Measurements from ENCODE around the gene WFDC5.
"Not testable (repeated sequence)": the region's sequence is repeated elsewhere in the genome, so short reads cannot be mapped to it uniquely, and the experiment has no call there.

WFDC5 gene

DNA sequence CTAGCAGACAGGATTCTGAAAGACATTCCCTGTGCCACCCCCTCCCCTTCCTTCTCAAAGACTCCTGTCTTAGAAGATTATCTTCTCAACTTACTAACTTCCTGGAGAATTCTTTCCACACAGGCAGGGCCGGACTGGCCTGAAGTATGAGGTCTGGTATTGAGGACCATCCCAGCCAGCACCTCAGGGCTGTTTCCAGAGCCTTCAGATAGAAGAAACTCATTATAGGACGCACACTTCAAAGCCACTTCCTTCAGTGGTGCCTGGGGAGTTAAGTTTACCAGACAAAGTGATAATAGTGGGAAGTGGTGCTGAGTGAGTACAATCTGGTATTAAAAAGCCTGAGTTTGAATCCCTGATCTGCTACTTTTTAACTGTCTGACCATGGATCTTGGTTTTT, 29.7 kb downstream of the WFDC5 start:
- ATAC-seq (no peak), DNase-seq (no peak)
- no peaks in the 10 kb centered on the region for H3K27me3 Mint-ChIP-seq
- peaks cover 5% of the 10 kb centered on the region for H3K4me1 Mint-ChIP-seq
- peaks cover 5 to 7% of the 10 kb centered on the region in 2 donors for H3K9me3 Mint-ChIP-seq
- no peak overlapping the region for H3K4me3 Mint-ChIP-seq
- no peak overlapping the region for H3K27ac Mint-ChIP-seq

DNA sequence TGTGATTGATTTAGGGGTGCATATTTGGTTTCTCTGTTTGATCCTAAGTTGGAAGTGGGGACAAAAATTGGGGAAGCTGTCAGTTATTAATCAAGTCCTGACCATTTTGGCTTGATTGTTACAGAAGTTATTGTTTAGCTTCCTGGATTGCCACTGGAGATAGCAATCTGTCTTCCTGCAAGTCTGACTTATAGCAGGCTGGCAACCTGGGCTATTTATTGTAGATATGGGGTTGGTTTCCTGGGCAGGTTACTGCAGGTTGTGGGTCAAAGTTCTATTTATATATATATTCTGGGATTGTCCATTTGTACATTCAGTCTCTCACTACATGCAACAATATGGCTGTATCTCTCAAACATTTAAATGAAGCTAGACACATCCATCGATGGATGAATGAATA, 31.8 kb downstream of the WFDC5 start:
- no peak for ATAC-seq
- DNase-seq: no peak
- Mint-ChIP-seq H3K27ac (peak overlapping the region in 1 of 2 donors; percentile 45), H3K9me3 (peaks cover 7 to 10% of the 10 kb centered on the region in 2 donors), H3K4me3 (no peak overlapping the region), H3K4me1 (peaks cover 5% of the 10 kb centered on the region), H3K27me3 (no peaks in the 10 kb centered on the region)

DNA sequence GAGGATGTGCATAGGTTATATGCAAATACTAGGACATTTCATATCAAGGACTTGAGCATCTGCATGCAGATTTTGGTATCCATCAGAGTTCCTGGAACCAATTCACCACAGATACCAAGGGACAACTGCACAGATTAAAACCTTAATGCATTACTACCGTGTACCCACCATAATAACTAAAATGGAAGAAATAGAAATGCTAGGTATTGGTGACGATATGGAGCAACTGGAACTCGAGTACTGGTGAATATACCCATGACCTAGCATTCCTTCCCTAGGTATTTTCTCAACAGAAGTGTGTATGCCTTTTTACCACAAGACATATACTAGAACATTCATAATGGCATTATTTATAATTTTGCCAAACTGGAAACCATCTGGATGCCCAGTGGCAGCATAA, 32.5 kb downstream of the WFDC5 start:
- no peak overlapping the region for H3K4me3 Mint-ChIP-seq
- H3K27ac Mint-ChIP-seq: peak overlapping the region in 1 of 2 donors; percentile 91
- no peaks in the 10 kb centered on the region for H3K27me3 Mint-ChIP-seq
- ATAC-seq (no peak), DNase-seq (no peak)
- peaks cover 5% of the 10 kb centered on the region for H3K4me1 Mint-ChIP-seq
- peaks cover 7 to 10% of the 10 kb centered on the region in 2 donors for H3K9me3 Mint-ChIP-seq

DNA sequence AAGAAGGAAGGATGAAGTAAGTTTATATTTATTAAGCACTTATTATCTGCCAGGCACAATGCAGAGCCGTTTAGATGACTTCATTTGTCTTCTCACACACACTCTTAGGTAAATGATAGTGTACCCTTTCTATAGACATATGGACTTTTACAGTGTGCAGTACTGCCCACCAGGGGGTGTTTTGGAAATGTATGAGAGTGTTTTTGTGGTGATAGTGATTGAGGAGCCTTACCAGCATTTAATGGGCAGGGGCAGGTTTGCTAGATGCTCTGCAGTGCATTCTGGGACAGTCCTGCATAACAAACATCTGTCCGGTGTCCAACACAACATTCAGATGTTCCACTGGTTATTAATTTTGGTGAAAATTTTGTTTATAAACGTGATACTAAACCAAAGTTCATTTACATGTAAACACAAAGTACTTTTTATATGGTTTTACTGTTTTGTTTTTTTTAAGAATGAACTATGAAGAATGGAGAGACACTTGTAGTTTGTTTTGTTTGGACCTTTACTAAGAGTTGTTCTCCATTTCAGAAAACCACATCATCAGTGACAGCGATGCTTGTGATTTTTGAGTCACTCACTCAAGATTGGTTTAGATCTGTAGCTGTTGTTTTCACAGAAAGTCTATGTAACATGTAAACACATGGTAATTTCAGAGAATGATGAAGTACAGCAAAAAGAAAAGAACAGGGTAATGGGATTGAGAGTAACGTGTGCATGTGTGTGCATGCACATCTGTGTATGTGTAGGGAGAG, 33.9 kb downstream of the WFDC5 start:
- DNase-seq: no peak
- no peak overlapping the region for H3K27ac Mint-ChIP-seq

DNA sequence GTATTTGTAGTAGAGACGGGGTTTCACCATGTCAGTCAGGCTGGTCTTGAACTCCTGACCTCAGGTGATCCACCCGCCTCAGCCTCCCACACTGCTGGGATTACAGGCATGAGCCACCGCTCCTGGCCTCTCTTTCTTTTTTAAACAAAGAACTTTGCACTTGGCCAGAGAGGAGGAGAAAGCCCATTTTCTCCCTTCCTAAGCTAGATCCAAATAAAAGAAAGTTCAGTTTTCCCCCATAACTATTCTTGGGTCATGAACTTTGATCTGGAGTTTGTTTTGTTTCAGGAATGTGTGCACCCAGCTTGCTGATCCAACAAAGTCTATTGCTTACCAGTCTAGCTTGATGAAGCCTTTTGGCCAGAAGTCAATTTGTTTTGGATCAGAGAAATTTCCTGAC, 37.4 kb downstream of the WFDC5 start:
- H3K9me3 Mint-ChIP-seq: peaks cover 7 to 10% of the 10 kb centered on the region in 2 donors
- H3K4me1 Mint-ChIP-seq: peaks cover 7% of the 10 kb centered on the region
- H3K27me3 Mint-ChIP-seq: no peaks in the 10 kb centered on the region
- no peak for ATAC-seq
- no peak for DNase-seq
- no peak overlapping the region for H3K27ac Mint-ChIP-seq
- no peak overlapping the region for H3K4me3 Mint-ChIP-seq

More for the DNA sequence above, 33.9 kb downstream of the WFDC5 start:
- Mint-ChIP-seq H3K4me3 (no peak overlapping the region), H3K4me1 (peaks cover 6% of the 10 kb centered on the region), H3K27me3 (no peaks in the 10 kb centered on the region), H3K9me3 (peaks cover 7 to 10% of the 10 kb centered on the region in 2 donors)
- ATAC-seq: peak; percentile 43

DNA sequence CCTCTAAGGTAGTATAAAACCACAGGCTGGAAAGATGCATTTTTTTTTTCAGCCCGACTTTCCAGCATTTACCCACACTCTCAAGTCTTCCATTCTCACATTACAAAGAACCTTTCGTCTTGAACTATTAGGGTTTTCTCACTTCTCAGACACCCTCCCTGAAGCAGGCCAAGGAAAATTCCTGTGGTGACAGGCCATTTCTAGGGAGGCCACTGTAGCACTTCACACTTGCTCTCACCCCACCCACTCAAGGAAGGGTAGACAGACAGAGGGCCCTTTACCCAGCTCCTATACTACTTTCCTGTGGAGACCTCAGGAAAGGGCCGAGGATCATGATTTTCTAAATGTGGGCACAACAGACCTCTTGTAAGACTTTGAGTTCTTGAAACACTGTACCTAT, 41.8 kb downstream of the WFDC5 start:
- no peak overlapping the region for H3K4me3 Mint-ChIP-seq
- DNase-seq (no peak), ATAC-seq (no peak)
- H3K27ac Mint-ChIP-seq: peak overlapping the region; percentile 30 to 74
- peaks cover 49% of the 10 kb centered on the region for H3K4me1 Mint-ChIP-seq
- H3K27me3 Mint-ChIP-seq: no peaks in the 10 kb centered on the region
- H3K9me3 Mint-ChIP-seq: no peaks in the 10 kb centered on the region

DNA sequence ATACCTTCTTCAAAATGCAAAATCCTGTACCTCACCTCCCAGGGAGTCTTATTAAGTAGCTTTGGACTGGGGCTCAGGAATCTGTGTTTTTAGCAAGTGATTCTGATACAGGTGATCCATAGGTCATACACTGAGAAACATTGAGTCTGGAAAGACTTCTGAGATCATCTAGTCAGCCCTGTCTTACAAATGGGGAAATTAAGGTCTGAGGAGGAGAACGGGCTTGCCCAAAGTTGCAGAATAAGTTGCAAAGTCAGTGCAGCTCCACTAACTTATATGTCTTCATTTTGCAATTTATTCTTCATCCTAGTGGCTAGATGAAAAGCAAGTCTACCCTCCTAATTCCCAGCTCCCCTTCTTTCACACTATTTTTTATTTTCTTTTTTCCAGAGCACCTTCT, 42.9 kb downstream of the WFDC5 start:
- H3K4me1 Mint-ChIP-seq: peaks cover 57% of the 10 kb centered on the region
- peak overlapping the region; percentile 35 to 42 for H3K27ac Mint-ChIP-seq

DNA sequence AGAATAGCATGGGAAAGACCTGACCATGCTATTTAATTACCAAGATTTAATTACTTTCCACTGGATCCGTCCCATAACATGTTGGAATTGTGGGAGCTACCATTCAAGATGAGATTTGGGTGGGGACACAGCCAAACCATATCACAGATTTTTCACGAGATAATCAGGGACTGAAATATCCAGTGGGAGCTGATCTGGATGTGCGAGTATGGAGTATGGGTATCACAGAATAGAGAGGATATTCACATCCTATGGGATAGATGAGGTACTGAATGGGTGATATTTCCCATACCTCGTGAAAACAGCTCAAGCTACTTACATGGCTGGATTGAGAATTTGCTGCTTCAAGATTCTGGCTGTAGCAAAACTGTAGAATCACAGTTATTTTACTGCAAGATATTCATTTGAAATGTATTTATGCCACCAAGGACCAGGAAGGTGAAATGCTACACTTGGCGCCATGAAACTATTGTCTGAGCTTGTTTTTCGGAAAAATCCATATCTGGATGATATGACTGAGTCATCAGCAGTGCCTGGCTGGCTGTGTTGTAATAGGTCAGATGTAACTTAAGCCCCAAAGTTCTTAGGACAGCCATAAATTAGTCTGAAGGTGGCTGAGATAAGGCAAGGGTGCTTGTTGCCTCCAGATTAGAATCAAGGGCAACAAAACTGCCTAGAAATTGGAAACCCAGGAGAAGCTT, 43.9 kb downstream of the WFDC5 start:
- H3K4me1 Mint-ChIP-seq: peaks cover 62% of the 10 kb centered on the region
- DNase-seq: no peak
- no peaks in the 10 kb centered on the region for H3K9me3 Mint-ChIP-seq
- H3K27ac Mint-ChIP-seq: no peak overlapping the region
- H3K4me3 Mint-ChIP-seq: no peak overlapping the region
- no peaks in the 10 kb centered on the region for H3K27me3 Mint-ChIP-seq
- no peak for ATAC-seq

More for the DNA sequence above, 42.9 kb downstream of the WFDC5 start:
- H3K9me3 Mint-ChIP-seq: no peaks in the 10 kb centered on the region
- ATAC-seq (no peak), DNase-seq (no peak)
- H3K4me3 Mint-ChIP-seq: no peak overlapping the region
- H3K27me3 Mint-ChIP-seq: no peaks in the 10 kb centered on the region

DNA sequence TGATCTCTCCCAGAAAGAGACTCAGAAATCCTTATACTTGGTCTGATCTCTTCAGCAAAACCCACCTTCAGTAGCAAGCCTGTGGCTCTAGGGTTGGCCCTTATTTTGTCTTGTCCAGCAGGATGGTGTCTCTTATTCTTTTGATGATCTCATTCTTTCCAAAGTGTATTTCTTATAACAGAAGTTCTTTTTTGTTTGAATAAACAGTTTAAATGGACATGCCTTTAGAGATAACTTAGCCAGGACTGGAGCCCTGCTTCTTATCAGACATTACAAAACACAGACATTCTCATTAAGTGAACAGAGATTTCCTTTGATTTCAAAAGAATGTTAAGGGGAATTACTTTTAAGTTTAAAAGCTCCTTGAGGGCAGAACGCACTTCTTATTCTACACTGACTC, 45.7 kb downstream of the WFDC5 start:
- Mint-ChIP-seq H3K27me3 (no peaks in the 10 kb centered on the region), H3K27ac (peak overlapping the region in 1 of 2 donors; percentile 45), H3K9me3 (no peaks in the 10 kb centered on the region), H3K4me1 (peaks cover 72% of the 10 kb centered on the region), H3K4me3 (no peak overlapping the region)
- ATAC-seq: no peak
- no peak for DNase-seq

DNA sequence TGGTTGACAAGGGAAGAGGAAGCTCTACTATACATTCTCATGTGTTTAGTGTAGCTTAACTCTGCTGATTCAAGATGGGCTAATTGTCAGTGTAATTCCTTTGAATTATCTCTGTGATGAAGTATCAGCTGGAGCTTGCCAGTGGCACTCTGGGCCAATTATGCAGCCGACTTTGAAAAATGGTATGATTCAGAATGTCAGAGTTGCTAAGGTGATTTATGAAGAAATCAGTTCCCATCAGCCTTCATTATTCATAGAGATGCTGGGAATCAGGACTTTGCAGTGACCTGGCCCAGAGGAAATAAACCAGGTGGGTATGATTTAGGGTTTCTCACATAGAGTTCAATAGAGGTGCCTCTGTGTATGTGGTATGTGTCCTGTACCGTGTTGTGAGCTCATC, 47.4 kb downstream of the WFDC5 start:
- Mint-ChIP-seq H3K9me3 (no peaks in the 10 kb centered on the region), H3K27me3 (no peaks in the 10 kb centered on the region), H3K4me3 (no peak overlapping the region), H3K4me1 (peaks cover 84% of the 10 kb centered on the region), H3K27ac (no peak overlapping the region)
- ATAC-seq (no peak), DNase-seq (no peak)

DNA sequence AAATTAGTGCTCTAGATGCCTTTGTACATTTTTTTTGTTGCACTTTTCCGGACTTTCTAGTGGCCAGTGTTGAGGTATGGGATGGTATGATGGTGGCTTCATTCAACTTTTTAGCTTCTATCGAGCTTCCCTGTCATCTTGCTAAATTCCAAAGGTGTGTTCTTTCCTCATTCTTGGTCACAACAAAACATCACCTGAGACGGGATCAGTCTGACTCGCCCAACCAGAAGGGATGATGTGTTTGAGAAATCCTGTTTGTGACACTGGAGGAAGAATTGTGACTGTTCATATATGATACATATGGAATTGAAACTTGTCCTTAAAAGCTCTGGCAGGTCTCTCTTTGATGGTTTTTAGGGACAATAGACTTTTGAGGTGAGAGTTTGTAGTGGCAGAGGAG, 47.9 kb downstream of the WFDC5 start:
- H3K27ac Mint-ChIP-seq: no peak overlapping the region
- no peak overlapping the region for H3K4me3 Mint-ChIP-seq
- H3K4me1 Mint-ChIP-seq: peaks cover 82% of the 10 kb centered on the region
- DNase-seq: no peak
- no peak for ATAC-seq
- no peaks in the 10 kb centered on the region for H3K27me3 Mint-ChIP-seq
- no peaks in the 10 kb centered on the region for H3K9me3 Mint-ChIP-seq

DNA sequence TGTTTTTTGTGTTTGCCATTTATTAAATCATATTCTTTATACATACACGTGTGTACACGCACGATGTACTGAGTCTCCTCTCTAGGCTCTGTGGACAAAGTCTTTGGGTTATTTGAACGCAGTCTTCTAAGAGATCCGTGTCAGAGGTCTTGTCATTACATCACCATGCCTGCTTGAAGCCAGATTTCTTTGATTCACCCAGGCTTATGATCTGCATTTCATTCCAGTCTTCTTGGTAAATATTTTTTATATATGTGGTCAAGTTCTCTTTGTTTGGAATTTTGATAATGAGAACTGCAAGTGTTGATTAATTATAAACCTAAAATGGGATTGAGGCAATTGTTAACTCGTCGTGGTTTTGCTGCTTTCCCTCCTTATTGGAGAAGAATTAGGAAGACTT, 48.6 kb downstream of the WFDC5 start:
- DNase-seq: no peak
- Mint-ChIP-seq H3K4me1 (peaks cover 82% of the 10 kb centered on the region), H3K27ac (peak overlapping the region; percentile 25 to 32), H3K9me3 (no peaks in the 10 kb centered on the region), H3K27me3 (no peaks in the 10 kb centered on the region), H3K4me3 (no peak overlapping the region)
- no peak for ATAC-seq

DNA sequence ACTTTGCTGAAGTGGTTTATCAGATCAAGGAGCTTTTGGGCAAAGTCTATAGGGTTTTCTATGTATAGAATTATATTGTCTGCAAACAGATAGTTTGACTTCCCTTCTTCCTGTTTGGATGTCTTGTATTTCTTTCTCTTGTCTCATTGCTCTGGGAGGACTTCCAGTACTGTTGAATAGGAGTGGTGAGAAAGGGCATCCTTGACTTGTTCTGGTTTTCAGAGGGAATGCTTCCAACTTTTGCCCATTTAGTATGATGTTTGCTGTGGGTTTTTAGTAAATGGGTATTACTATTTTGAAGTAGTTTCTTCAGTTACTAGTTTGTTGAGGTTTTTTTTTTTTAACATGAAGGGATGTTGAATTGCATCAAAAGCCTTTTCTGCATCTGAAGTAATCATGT, 50.2 kb downstream of the WFDC5 start:
- DNase-seq: no peak
- Mint-ChIP-seq H3K27me3 (no peaks in the 10 kb centered on the region), H3K4me1 (peaks cover 81% of the 10 kb centered on the region), H3K4me3 (no peak overlapping the region), H3K27ac (no peak overlapping the region), H3K9me3 (no peaks in the 10 kb centered on the region)
- no peak for ATAC-seq

DNA sequence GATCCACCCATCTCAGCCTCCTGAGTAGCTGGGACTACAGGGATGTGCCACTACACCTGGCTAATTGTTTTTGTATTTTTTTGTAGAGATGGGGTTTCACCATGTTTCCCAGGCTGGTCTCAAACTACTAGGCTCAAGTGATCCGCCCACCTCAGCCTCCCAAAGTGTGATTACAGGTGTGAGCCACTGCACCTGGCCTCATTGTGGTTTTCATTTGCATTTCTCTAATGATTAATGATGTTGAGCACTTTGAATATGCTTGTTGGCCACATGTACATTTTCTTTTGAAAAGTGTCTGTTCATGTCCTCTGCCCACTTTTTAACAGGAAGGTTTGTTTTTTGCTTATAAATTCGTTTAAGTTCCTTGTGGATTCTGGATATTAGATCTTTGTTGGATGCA, 51.9 kb downstream of the WFDC5 start:
- DNase-seq, H3K4me3 Mint-ChIP-seq, H3K27ac Mint-ChIP-seq, ATAC-seq, H3K27me3 Mint-ChIP-seq, H3K9me3 Mint-ChIP-seq: not testable (repeated sequence)
- H3K4me1 Mint-ChIP-seq: peaks cover 80% of the 10 kb centered on the region

DNA sequence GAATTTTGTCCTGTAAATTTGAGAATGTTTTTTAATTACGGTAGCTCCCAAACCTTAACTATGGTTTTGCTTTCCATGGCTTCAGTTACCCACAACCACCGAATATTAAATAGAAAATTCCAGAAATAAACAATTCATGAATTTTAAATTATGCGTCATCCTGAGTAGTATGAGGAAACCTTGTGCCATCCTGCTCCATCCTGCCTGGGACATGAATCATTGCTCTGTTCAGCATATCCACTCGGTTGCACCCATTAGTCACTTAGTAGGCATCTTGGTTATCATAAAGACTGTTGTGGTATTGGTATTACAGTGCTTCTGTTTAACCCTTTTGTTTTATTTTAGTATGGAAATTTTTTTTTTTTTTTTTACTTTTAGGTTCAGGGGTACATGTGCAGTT, 53.7 kb downstream of the WFDC5 start:
- no peaks in the 10 kb centered on the region for H3K9me3 Mint-ChIP-seq
- DNase-seq: no peak
- H3K4me3 Mint-ChIP-seq: no peak overlapping the region
- peaks cover 86% of the 10 kb centered on the region for H3K4me1 Mint-ChIP-seq
- H3K27ac Mint-ChIP-seq: no peak overlapping the region
- peak; percentile 82 for ATAC-seq
- H3K27me3 Mint-ChIP-seq: no peaks in the 10 kb centered on the region

DNA sequence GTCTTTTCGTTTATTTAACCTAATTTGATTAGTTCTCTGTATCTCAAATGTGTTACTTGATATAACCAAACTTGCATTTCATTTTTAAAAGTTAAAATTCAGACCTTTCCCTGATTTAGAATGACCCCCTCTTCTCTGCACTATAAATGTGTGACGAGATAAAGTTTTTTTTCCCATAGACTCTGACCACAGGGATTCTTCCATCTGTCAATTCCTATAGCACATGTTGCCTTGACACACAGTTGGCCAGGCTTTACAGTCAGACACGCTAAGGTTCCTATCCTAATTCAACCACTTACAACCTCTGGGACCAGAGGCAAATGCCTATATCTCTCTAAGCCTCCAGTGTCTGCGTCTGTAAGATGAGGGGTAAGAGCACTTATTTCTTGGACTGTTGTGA, 54.7 kb downstream of the WFDC5 start:
- ATAC-seq (no peak), DNase-seq (no peak)
- H3K4me1 Mint-ChIP-seq: peaks cover 91% of the 10 kb centered on the region
- H3K4me3 Mint-ChIP-seq: no peak overlapping the region
- no peaks in the 10 kb centered on the region for H3K27me3 Mint-ChIP-seq
- no peaks in the 10 kb centered on the region for H3K9me3 Mint-ChIP-seq
- H3K27ac Mint-ChIP-seq: no peak overlapping the region

Data from stimulated activated naive CD8-positive, alpha-beta T cell treated with anti-CD3 and anti-CD28 coated beads, Interleukin-15, amount 100 ng/mL, for 72 hours (primary cell).